Measurements from ENCODE around the gene EPOP.

GRCh38 chr17:38711792-38712571 lies 37.2 kb upstream of the EPOP start:
- no peak for TF ChIP-seq SP1 (IDR thresholded peaks at IDR 0.05; ENCODE audit: low read depth, low read length)
- no peak for TF ChIP-seq EGR1 (IDR thresholded peaks at IDR 0.05; ENCODE audit: borderline replicate concordance, low read depth, low read length)
- TF ChIP-seq CTCF (IDR thresholded peaks at IDR 0.05; ENCODE audit: control extremely low read depth in 1 of 3, insufficient read depth in 1 of 3, low read depth in 1 of 3, low read length in 3 of 3): no peak
- no peak for TF ChIP-seq ZNF274 (IDR thresholded peaks at IDR 0.05; ENCODE audit: borderline replicate concordance, extremely low read depth, low read length)
- no peak for TF ChIP-seq TBP (IDR thresholded peaks at IDR 0.05; ENCODE audit: low read depth, low read length)
- TF ChIP-seq FOSL1 (IDR thresholded peaks at IDR 0.05; ENCODE audit: insufficient read depth, low read depth, low read length): no peak
- no peak for TF ChIP-seq ASH2L (IDR thresholded peaks at IDR 0.05; ENCODE audit: low read length)
- no peak for TF ChIP-seq ATF3 (IDR thresholded peaks at IDR 0.05; ENCODE audit: insufficient read depth, low read depth, low read length)
- no peak for TF ChIP-seq CEBPB (IDR thresholded peaks at IDR 0.05; ENCODE audit: low read depth, low read length)
- no peak for TF ChIP-seq RFX5 (IDR thresholded peaks at IDR 0.05; ENCODE audit: borderline replicate concordance, low read depth, low read length)
- TF ChIP-seq GABPA (IDR thresholded peaks at IDR 0.05; ENCODE audit: borderline replicate concordance, insufficient read depth, low read length): no peak
- TF ChIP-seq BCL11A (IDR thresholded peaks at IDR 0.05; ENCODE audit: low read depth in 2 of 2, low read length in 2 of 2): no peak
